Urothelium cell line (cell line): ENCODE measurements around the gene CD300C.
"Not testable (repeated sequence)": the region's sequence is repeated elsewhere in the genome, so short reads cannot be mapped to it uniquely, and the experiment has no call there.

Experiments used
- DNase-seq: peaks from one replicate; pipeline ENCODE4 v3.0.0; 2011; ENCODE audit warnings: low spot score, mixed read lengths
- FAIRE-seq: peaks from 2 replicates; lab custom pipeline; 2011; peaks lifted over from hg19 to GRCh38; lab: Jason Lieb, UNC

The CD300C gene

GRCh38 chr17:74545843-74546230 is at the start of gene CD300C:
Gene CD300C, minus strand, starts transcription at chr17:74546115. Its CDS starts 333 bp downstream, at chr17:74545782.
- FAIRE-seq = peak; percentile 5
- no peak for DNase-seq

DNA sequence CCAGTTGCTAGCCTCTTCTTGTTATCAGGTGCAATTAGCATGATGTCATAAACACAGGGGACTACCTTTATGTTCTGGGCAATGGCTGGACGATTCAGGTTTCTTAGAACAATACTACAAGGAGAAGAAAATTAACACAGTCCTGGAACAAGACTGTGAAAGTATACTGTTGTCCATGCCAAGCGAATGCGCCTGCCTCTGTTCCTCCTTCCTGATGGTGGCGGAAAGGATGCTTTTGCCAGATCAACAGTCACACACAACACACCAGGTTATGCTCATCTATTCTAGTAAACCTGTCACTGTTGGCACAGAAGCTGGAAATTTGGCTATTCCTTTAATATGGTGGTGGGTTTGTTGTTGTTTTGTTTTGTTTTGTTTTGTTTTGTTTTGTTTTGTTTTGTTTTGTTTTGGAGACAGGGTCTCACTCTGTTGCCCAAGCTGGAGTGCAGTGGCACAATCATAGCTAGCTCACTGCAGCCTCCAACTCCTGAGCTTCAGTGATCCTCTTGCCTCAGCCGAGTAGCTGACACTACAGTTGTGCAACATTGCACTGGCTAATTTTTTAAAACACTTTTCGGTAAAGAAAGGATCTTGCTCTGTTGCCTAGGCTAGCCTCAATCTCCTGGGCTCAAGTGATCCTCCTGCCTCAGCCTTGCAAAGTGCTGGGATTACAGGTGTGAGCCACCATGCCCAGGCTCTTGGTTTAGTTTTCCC is 49.3 kb upstream of the CD300C start:
- no peak for FAIRE-seq
- DNase-seq = no peak

DNA sequence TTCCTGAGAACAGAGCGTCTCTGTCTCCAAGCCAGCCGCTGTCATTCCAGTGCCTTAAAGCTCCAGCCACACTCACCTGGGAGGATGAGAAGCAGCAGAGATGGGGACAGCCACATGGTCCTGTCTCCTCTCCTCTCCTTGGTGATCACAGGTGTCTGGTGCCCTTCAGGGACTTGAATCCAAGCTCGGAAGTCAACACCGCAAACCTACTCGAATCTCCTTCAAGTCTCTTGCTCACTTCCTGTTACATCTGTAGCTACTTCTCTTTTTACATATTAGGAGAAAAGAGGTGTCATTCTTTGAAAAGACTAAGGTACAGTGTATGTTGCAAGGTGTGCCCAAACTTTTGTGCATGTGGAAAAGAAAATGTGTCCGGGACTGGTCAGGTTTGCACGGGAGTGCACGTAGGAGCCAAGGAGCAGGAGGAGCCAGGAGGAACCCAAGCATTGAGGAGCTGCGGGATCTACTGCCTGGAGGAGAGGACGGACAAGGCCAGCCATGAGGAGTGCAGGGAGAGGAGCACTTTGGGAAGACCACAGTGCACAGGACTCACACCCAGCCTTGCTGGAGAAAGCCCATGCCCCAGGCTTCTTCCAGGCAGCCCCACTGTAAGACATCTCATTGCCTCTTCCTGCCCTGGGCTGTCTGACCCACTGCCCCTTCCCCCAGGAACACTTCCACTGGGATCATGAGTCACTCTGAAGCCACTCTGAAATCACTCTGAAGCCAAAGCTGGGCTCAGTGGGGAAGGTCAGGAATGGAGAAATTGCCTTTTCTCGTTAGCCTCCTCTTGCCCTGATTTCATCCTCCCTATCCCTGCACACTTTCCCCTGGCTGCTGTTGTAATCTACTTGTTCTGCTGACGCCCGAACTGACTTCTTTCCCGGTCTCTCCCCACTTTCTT is 46.4 kb upstream of the CD300C start, which contains the start of gene CD300LD:
TSS of gene CD300LD (minus strand) at position 197 of the 904 bp plus-strand sequence. CDS start at position 116, 81 bp downstream.
- DNase-seq = no peak
- no peak for FAIRE-seq

DNA sequence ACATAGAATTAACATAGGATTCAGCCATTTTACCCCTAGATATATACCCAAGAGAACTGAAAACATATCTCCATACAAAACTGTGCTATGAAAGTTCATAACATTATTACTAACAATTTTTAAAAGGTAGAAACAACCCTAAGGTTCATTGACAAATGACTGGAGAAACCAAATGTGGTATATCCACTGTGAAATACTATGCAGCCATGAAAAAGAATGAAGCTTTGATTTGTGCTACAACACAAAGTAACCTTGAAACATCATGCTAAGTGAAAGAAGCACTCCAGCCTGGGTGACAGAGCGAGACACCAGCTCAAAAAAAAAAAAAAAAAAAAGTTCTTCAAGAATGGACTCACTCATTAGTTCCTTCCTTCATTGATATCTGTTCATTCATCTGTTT is 45.6 kb upstream of the CD300C start:
- FAIRE-seq (no peak), DNase-seq (no peak)

- DNase-seq (no peak), FAIRE-seq (no peak)
These were observed 39.8 kb upstream of the CD300C start for GRCh38 chr17:74585711-74586110.

- FAIRE-seq = no peak
These were observed 38.6 kb upstream of the CD300C start for GRCh38 chr17:74584292-74585060.

DNA sequence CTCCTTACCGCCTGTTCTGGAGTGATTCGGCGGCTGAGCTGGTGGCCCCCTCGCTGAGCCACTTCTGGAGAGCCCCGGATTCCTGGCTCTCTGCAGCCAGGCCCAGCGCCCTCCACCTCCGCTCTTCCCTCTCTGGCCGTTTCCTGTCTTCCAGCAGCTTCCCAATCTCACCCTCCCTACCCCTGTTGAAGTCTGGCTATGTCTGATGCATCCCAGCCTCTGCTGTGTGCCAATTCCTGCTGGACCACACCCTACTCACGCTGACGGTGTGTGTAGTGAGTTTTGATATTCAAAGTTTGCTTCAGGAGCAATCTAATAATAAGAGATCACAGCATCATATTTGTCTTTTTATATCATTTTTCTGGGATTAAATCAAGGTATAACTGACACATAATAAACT is 36.7 kb upstream of the CD300C start:
- FAIRE-seq (no peak), DNase-seq (no peak)

More at GRCh38 chr17:74584292-74585060, 38.6 kb upstream of the CD300C start:
- no peak for DNase-seq

GRCh38 chr17:74579900-74580299 is 34.0 kb upstream of the CD300C start:
- no peak for DNase-seq
- no peak for FAIRE-seq

DNA sequence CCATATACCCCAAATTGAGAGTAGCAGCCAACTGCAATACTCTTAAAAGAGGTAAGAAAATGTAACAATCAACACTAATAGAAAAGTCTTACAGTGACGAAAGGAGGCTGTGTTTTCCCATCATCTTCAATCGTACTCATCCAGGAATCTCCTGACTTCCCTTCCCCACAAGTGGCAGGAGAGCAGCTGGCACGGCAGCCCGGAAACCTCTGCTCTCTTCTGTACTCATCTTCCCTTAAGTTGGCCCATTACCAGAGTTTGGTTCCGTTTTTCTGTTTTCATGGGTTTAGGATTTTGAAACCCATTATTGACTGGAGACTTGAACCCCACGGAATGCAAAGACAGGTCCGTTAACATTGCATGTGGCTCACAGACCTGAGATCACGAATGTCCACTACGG is 33.1 kb upstream of the CD300C start:
- FAIRE-seq (no peak), DNase-seq (no peak)

- FAIRE-seq = peak; percentile 44
- DNase-seq = no peak
These were observed 28.7 kb upstream of the CD300C start for GRCh38 chr17:74574489-74575142.

- DNase-seq, FAIRE-seq: not testable (repeated sequence)
These were observed 27.7 kb upstream of the CD300C start for GRCh38 chr17:74573635-74574034.

GRCh38 chr17:74573169-74573568 is 27.3 kb upstream of the CD300C start:
- DNase-seq = no peak
- FAIRE-seq = no peak

DNA sequence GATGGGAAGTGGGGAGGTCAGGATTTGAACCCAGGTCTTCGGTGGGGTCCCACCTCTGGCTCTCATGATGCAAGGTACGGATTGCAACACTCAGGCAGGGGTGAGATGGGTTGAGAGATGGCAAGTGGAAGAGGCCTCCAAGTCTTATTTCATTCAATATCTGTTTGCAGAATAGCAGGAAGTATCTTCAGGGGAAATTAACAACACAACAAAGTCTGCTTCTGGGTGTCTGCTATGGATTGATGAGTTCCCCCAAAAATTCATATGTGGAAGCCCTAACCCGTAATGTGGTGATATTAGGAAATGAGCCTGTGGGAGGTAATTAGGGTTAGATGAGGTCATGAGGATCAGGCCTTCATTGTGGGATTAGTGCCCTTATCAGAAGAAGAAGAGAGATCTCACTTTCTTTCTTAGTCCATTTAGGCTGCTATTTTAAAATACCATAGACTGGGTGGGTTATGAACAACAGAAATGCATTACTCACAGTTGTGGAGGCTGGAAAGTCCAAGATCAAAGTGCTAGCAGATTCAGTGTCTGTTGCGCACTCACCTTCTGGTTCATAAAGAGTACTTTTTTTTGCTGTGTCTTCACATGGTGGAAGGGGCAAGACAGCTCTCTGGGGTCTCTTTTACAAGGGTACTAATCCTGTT is 25.8 kb upstream of the CD300C start:
- DNase-seq (no peak), FAIRE-seq (no peak)

DNA sequence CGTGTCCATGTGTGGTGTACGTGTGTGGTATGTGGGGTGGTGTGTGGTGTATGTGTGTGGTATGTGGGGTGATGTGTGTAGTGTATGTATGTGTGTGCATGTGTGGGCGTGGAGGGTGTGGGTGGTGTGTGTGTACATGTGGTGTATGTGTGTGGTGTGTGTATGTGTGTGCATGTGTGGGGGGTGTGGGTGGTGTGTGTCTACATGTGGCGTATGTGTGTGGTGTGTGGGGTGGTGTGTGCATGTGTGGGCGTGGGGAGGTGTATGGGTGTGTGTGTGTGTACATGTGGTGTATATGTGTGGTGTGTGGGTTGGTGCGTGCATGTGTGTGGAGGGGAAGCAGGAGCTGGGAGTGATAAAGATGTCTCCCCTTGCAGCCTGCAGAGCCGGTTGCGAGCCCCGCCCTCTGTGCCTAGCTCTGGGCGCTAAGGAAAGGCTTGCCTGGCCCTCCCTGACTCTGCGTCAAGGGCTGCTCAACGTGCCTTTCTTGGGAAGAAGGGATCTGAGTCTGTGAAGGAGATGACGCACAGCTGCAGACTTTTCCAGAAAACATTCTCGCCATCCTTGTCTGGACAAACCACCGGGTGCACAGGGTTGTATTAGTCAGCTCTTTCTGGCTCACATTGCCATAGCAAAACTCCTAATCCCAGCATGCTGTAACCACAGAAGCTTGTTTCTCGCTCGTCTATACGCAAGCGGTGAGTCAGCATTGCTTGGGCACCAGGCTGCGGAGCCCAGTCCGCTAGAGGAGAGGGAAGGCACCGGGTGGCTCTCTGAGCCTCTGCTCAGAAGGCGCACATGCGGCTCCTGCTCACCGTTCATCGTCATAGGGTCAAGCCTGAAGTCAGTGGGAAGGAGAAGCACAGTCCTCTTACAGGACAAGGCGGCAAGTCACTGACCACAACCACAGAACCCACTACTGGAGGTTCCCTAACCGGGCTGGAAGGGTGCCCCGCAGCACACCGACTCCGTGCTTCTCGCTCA is 23.4 kb upstream of the CD300C start:
- FAIRE-seq = no peak
- DNase-seq = peak; percentile 90

DNA sequence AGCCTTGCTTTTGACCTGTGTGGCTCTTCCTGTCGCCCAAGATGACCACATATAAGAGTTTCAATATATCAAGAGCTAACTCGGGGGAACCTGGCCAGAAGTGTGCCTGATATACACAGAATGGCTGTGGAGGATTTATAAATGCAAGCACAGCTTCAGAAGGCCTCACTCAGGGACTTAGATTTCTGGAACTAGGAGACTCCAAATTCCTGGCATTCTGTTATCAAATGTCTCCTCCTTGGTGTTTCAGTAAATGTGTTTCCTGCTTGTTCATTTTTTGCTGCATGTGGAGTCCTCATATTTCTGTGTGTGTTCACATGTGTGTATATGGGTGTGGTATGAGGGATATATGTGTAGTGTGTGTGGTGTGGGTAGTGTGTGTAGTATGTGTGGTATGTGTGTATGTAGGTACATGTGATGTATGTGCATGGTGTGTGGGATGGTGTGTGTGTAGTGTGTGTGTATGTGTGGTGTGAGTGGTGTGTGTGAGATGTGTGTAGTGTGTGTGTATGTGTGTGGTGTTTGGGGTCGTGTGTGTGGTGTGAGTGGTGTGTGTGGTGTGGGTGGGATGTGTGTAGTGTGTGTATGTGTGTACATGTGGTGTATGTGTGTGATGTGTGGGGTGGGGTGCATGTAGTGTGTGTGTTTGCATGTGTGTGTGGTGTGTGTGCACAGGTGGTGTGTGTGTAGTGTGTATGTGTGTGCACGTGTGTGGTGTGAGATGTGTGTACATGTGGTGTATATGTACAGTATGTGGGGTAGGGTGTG is 22.4 kb upstream of the CD300C start:
- no peak for DNase-seq

DNA sequence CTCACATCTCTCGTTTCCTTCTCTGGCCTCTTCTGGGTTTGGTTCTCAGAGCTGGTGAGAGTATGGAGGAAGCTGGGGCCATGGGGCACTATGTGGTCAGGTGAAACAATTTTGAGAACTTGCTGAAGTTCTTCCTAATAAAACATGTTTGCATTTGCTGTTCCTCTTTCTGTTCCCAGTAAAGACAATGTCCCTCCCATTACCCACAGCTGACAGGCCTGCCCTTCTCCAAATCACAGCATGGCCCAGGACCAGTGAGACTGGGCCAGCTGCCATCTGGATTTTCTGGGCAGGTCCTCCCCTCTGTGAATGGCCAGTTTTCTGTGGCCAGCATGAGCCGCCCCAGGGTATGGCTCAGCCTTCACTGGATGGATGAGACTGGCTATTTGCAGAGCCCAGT is 21.5 kb upstream of the CD300C start, which contains the start of gene CD300H:
TSS of gene CD300H (minus strand) at position 113 of the 400 bp plus-strand sequence.
- no peak for FAIRE-seq
- DNase-seq = no peak

More for the DNA sequence above, 22.4 kb upstream of the CD300C start:
- FAIRE-seq = no peak

DNA sequence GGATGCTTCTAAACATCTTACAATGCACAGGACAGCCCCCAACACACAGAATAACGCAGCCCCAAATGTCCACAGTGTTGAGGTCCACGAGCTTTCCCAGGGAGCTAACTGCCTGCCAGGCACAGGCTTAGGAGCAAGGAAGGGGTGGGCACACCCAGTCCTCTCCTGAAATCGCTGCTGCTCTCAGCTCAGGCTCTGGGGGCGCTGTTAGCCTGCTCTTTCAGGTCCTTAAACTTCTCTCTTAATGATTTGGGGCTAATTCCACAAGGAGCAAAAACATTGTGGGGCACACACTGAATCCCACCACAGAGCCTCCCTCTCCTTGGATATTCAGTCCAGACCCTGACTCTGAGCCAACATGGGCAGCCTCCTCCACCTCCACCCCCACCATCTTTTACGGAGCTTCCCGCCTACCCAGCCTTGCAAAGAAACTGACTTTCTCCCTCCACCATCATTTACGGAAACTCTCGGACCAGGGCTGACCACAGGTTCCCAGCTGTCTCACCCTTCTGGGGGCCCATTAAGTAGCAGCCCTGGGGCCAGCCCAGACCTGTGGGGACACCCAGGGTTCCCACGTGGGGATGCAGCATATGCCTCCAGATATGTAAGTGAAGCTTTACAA is 20.3 kb upstream of the CD300C start:
- FAIRE-seq (no peak), DNase-seq (peak; percentile 55)

- FAIRE-seq (no peak), DNase-seq (no peak)
These were observed 19.2 kb upstream of the CD300C start for GRCh38 chr17:74565126-74565525.
